ENCODE data around the gene TMEM98. TPM values are rescaled to one million over a fixed set of nuclear protein-coding genes. Genes with fewer than 3 reads are reported as not detected.
A peak's percentile ranks its signal among the peaks of the same experiment; 100 is the strongest.

The TMEM98 gene
- total and polyA plus RNA-seq, 2 of the 4 experiments (the other 2 are of a cell fraction), result 173 to 195 TPM

- Histone ChIP-seq H3K27ac (ENCODE audit: insufficient read depth, low read length) (peak overlapping the region; percentile 68; the same call in 1 of the 2 replicates), H3K56ac (ENCODE audit: extremely low read depth, insufficient read depth, low read length) (no peak overlapping the region), H2BK20ac (ENCODE audit: low read depth, low read length) (0 out of 2 replicates have a peak overlapping the region, but pooled peaks have one; percentile 26), H2AK5ac (ENCODE audit: low read depth, low read length) (peak overlapping the region; percentile 68), H2AFZ (replicated peaks; ENCODE audit: low read length, poor library complexity) (no peak overlapping the region), H3K9ac (ENCODE audit: low read depth, low read length) (no peak overlapping the region), H3K4me2 (ENCODE audit: low read depth, low read length) (peak overlapping the region; percentile 22; the same call in 1 of the 2 replicates), H3K4ac (ENCODE audit: low read depth, low read length) (peak overlapping the region; percentile 48; the same call in 1 of the 2 replicates), H2AK9ac (replicated peaks; ENCODE audit: low read depth, low read length, poor library complexity) (peak overlapping the region; percentile 73), H3K14ac (replicated peaks; ENCODE audit: low read depth, low read length) (no peak overlapping the region; the same call in 1 of the 2 replicates), H3K18ac (ENCODE audit: low read depth, low read length) (0 out of 2 replicates have a peak overlapping the region, but pooled peaks have one; percentile 17), H4K8ac (ENCODE audit: low read depth in 2 of 2, low read length in 2 of 2) (no peak overlapping the region), H4K91ac (ENCODE audit: insufficient read depth, low read depth, low read length) (0 out of 2 replicates have a peak overlapping the region, but pooled peaks have one; percentile 16), H2BK5ac (ENCODE audit: low read depth, low read length, poor library complexity, severe bottlenecking) (peak overlapping the region; percentile 68), H4K20me1 (ENCODE audit: insufficient read depth, low read length) (no peaks in the 10 kb centered on the region), H3K79me1 (ENCODE audit: low read depth in 1 of 2, low read length in 2 of 2) (no peaks in the 10 kb centered on the region), H3K9me3 (ENCODE audit: control insufficient read depth, insufficient read depth, low read length) (no peaks in the 10 kb centered on the region), H4K5ac (ENCODE audit: low read depth, low read length) (no peak overlapping the region; the same call in 1 of the 2 replicates), H3K4me1 (ENCODE audit: control insufficient read depth, insufficient read depth, low read length) (peaks cover 14% of the 10 kb centered on the region), H3K36me3 (ENCODE audit: control insufficient read depth, insufficient read depth, low read length) (peaks cover 24% of the 10 kb centered on the region), H3K9me1 (ENCODE audit: insufficient read depth, low read length) (peaks cover 10% of the 10 kb centered on the region; the same call in 1 of the 2 replicates), H3K27me3 (ENCODE audit: control insufficient read depth, insufficient read depth, low read length) (no peaks in the 10 kb centered on the region), H2BK120ac (ENCODE audit: low read depth, low read length) (peak overlapping the region; percentile 1; the same call in 1 of the 2 replicates), H3K4me3 (ENCODE audit: insufficient read depth, low read depth, low read length) (no peak overlapping the region), H2BK15ac (ENCODE audit: low read depth, low read length) (no peak overlapping the region), H3K23ac (ENCODE audit: low read depth, low read length) (peak overlapping the region; percentile 15; the same call in 1 of the 2 replicates)
- intact Hi-C loops (cut with micrococcal nuclease), result loop anchor here (1.0 kb wide), 1 partner anchor 15 kb away; the partner anchor contains the start of gene TMEM98
- BruUV-seq (replicated peaks), result no TSS peak
- TF ChIP-seq MAZ (IDR thresholded peaks at IDR 0.05; ENCODE audit: borderline replicate concordance, low read depth, low read length) (peak; percentile 27; the same call in 1 of the 2 replicates), USF2 (IDR thresholded peaks at IDR 0.05; ENCODE audit: low read depth, low read length) (no peak), CEBPB (IDR thresholded peaks at IDR 0.05; ENCODE audit: low read depth, low read length) (peak; percentile 96)
- dilution Hi-C loops (cut with HindIII; ENCODE audit: low sequenced_read_pairs, unreplicated experiment), result no loop called here
- in situ Hi-C loops (cut with MboI; ENCODE audit: low sequenced_read_pairs), result no loop called here
- 20% methylated on average over 1 of the region's 8 CpGs; no CpG with 5 or more reads in 1 of the 2 experiments for WGBS, 2 experiments (ENCODE audit: extremely low coverage in 2 of 2, insufficient read length in 1 of 2)
- ATAC-seq (ENCODE audit: low read depth) (peak; percentile 80), DNase-seq (peak; percentile 76)
- ChIA-PET CTCF (interaction anchor here (1.3 kb wide), 1 partner anchor 13 kb away, joined by 3 read pairs; no protein-coding TSS in a partner anchor), POLR2A (ENCODE audit: unreplicated experiment) (no interaction called here)
Measured at GRCh38 chr17:32943647-32944191, 15.8 kb downstream of the TMEM98 start.

Data from IMR-90 (cell line).